Osteocyte (in vitro differentiated cells): ENCODE results near the gene EEF1A1. TPM values are rescaled to one million over a fixed set of nuclear protein-coding genes. Genes with fewer than 3 reads are reported as not detected.
A peak's percentile ranks its signal among the peaks of the same experiment; 100 is the strongest.
"Not testable (repeated sequence)": the region's sequence is repeated elsewhere in the genome, so short reads cannot be mapped to it uniquely, and the experiment has no call there.

Experiments
- DNase-seq: peaks from one replicate; pipeline ENCODE4 v3.0.0; 2021; ENCODE audit warnings: mixed read lengths; ENCODE audit not compliant: unreplicated experiment; ENCODE audit errors: extremely low spot score
- H3K27ac Mint-ChIP-seq: one replicate; pipeline ENCODE4 v1.8.0; 2021; ENCODE audit warnings: mild to moderate bottlenecking, mixed read lengths; ENCODE audit not compliant: unreplicated experiment
- H3K27me3 Mint-ChIP-seq: one replicate; pipeline ENCODE4 v1.8.0; 2021; ENCODE audit warnings: mixed read lengths; ENCODE audit not compliant: unreplicated experiment
- H3K36me3 Mint-ChIP-seq: one replicate; pipeline ENCODE4 v1.8.0; 2021; ENCODE audit warnings: mixed read lengths; ENCODE audit not compliant: unreplicated experiment
- H3K4me1 Mint-ChIP-seq: one replicate; pipeline ENCODE4 v1.8.0; 2021; ENCODE audit warnings: mixed read lengths; ENCODE audit not compliant: unreplicated experiment
- H3K4me3 Mint-ChIP-seq: one replicate; pipeline ENCODE4 v1.8.0; 2021; ENCODE audit warnings: mild to moderate bottlenecking, moderate library complexity, mixed read lengths; ENCODE audit not compliant: unreplicated experiment
- H3K9me3 Mint-ChIP-seq: one replicate; pipeline ENCODE4 v1.8.0; 2021; ENCODE audit warnings: mixed read lengths; ENCODE audit not compliant: unreplicated experiment
- long read RNA-seq: library from polyadenylated mRNA; unstranded; transcript quantifications from one replicate; pipeline ENCODE4 v2.0.0, GENCODE V29; 2021
- total RNA-seq: library from RNA; stranded (reverse); gene quantifications from 2 replicates; pipeline ENCODE4 v1.2.1, GENCODE V29; 2021
- TF ChIP-seq, protein P1 (sequence below): fragments of 200-600 bp; sonication (generic); IDR thresholded peaks from 2 replicates; pipeline ENCODE4 v1.5.0; 2021; ENCODE audit warnings: antibody characterized with exemption, mild to moderate bottlenecking, moderate library complexity

The EEF1A1 gene
- 10,441 and 10,582 TPM in 2 replicates for total RNA-seq
- long read RNA-seq, full-length matches to known transcripts, result 44,333 of 45,063 reads
- long read RNA-seq, partial matches to known transcripts, result 438 of 45,063 reads
- long read RNA-seq, other reads (novel, unspliced or antisense), result 292 of 45,063 reads

DNA sequence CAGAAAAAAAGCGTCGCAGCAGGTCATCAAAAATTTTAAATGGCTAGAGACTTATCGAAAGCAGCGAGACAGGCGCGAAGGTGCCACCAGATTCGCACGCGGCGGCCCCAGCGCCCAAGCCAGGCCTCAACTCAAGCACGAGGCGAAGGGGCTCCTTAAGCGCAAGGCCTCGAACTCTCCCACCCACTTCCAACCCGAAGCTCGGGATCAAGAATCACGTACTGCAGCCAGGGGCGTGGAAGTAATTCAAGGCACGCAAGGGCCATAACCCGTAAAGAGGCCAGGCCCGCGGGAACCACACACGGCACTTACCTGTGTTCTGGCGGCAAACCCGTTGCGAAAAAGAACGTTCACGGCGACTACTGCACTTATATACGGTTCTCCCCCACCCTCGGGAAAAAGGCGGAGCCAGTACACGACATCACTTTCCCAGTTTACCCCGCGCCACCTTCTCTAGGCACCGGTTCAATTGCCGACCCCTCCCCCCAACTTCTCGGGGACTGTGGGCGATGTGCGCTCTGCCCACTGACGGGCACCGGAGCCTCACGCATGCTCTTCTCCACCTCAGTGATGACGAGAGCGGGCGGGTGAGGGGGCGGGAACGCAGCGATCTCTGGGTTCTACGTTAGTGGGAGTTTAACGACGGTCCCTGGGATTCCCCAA is at the start of gene EEF1A1:
EEF1A1 (minus strand) TSS at position 345 of the 663 bp plus-strand sequence. CDS start 1,006 bp downstream, outside the sequence.
- H3K27ac Mint-ChIP-seq, result peak within 1 kb of the TSS; percentile 99
- H3K9me3 Mint-ChIP-seq, result no peaks in the 10 kb centered on the region
- peak; percentile 100 for DNase-seq
- no peaks in the 10 kb centered on the region for H3K27me3 Mint-ChIP-seq
- H3K36me3 Mint-ChIP-seq, result peaks cover 45% of the 10 kb centered on the region
- H3K4me3 Mint-ChIP-seq, result peak within 1 kb of the TSS; percentile 95
- H3K4me1 Mint-ChIP-seq, result peaks cover 49% of the 10 kb centered on the region
- TF ChIP-seq, protein P1, sequence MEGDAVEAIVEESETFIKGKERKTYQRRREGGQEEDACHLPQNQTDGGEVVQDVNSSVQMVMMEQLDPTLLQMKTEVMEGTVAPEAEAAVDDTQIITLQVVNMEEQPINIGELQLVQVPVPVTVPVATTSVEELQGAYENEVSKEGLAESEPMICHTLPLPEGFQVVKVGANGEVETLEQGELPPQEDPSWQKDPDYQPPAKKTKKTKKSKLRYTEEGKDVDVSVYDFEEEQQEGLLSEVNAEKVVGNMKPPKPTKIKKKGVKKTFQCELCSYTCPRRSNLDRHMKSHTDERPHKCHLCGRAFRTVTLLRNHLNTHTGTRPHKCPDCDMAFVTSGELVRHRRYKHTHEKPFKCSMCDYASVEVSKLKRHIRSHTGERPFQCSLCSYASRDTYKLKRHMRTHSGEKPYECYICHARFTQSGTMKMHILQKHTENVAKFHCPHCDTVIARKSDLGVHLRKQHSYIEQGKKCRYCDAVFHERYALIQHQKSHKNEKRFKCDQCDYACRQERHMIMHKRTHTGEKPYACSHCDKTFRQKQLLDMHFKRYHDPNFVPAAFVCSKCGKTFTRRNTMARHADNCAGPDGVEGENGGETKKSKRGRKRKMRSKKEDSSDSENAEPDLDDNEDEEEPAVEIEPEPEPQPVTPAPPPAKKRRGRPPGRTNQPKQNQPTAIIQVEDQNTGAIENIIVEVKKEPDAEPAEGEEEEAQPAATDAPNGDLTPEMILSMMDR, result no peak

DNA sequence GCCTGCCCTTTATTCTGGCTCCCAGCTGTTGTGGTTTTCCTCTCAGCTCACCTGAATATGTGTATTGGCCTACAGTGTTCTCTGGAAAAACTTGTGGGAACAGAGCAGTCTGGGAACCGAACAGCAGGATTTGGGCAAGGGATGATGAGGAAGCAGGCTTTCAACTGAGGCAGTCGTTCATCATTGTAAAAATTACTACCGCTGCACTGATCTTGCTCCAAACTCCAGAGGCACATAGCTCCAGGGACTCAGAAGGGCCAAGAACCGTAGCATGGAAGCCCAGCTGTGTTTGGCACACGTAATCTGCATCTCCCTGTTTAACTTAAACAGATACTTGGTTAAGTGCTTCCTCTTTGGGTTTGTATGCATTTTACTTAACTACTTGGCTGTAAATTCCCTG is 48.3 kb upstream of the EEF1A1 start:
- Mint-ChIP-seq H3K4me3 (no peak overlapping the region), H3K27ac (no peak overlapping the region), H3K4me1 (peaks cover 44% of the 10 kb centered on the region), H3K27me3 (no peaks in the 10 kb centered on the region), H3K36me3 (no peaks in the 10 kb centered on the region), H3K9me3 (no peaks in the 10 kb centered on the region)
- TF ChIP-seq, protein P1, result no peak
- DNase-seq, result no peak

DNA sequence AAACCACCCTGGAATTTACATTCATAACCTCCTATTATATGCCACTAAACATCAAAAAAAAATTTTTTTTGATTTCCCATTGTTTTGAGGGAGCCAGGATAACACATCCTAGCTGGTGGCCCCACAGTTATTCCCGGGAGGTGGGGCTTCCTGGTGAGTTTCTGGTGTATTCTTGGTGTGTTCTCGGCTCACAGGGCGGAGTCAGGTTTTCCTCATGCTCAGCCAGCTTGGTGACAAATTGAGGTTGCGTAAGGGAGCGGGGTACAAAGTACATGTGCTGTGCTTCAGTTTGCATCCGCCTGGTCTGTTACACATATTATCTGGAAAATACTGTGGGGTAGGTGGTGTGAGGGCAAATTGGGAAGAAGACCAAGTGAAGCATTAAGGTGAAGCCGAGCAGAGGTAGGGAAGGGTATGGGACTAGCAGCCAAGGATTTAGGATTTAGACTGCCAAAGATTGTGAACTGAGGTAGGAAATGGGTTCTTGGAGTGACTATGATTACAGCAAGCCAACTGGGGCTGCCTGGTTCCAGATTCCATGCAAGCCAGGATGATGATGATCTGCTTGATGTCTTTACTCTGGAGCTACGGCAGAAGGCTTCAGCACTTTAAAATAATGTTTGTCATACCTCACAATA is 46.2 kb upstream of the EEF1A1 start:
- DNase-seq, result no peak
- H3K36me3 Mint-ChIP-seq, result no peaks in the 10 kb centered on the region
- H3K4me3 Mint-ChIP-seq, result no peak overlapping the region
- no peaks in the 10 kb centered on the region for H3K27me3 Mint-ChIP-seq
- H3K9me3 Mint-ChIP-seq, result no peaks in the 10 kb centered on the region
- peak overlapping the region; percentile 87 for H3K27ac Mint-ChIP-seq
- H3K4me1 Mint-ChIP-seq, result peaks cover 46% of the 10 kb centered on the region
- TF ChIP-seq, protein P1, result no peak

DNA sequence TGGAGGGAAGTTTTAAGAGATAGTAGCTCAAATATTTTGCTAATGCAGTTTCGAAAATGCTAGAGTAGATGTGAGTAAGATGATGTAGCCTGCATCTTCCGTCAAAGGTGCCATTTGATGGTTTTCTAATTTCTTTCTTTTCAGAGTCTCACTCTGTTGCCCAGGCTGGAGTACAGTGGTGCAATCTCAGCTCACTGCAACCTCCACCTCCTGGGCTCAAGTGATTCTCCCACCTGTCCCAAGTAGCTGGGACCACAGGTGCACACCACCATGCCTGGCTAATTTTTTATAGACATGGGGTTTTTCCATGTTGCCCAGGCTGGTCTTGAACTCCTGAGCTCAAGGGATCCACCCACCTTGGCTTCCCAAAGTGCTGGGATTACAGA is 45.6 kb upstream of the EEF1A1 start:
- peak overlapping the region; percentile 87 for H3K27ac Mint-ChIP-seq

DNA sequence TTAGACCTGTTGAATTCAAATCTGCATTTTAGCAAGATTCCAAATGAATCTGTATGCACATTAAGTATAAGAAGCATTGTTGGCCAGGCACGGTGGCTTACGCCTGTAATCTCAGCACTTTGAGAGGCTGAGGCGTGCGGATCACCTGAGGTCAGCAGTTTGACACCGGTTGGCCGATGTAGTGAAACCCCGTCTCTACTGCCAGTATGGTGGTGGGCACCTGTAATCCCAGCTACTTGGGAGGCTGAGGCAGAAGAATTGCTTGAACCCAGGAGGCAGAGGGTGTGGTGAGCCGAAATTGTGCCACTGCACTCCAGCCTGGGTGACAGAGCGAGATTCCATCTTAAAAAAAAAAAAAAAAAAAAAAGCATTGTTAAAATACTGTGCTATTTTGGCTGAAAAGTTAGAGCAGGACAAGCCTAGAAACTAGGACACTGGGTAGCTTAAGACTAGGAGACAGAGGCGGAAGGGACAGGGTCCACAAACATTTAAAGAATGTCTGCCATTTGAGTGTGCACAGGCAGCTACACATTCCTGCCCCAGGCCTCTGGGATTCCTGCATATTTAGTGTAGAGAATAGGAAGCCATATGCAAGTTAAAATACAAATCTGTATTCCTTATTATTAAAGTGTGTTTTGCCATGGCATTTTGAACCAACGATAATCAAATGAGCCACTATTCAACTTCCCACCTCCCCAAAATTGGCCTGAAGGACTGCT is 45.1 kb upstream of the EEF1A1 start:
- TF ChIP-seq, protein P1, result no peak
- Mint-ChIP-seq H3K27ac (peak overlapping the region; percentile 87), H3K4me1 (peaks cover 47% of the 10 kb centered on the region), H3K27me3 (no peaks in the 10 kb centered on the region), H3K9me3 (no peaks in the 10 kb centered on the region), H3K36me3 (no peaks in the 10 kb centered on the region), H3K4me3 (no peak overlapping the region)
- no peak for DNase-seq

More for the DNA sequence above, 45.6 kb upstream of the EEF1A1 start:
- not testable (repeated sequence) for H3K4me3 Mint-ChIP-seq, H3K27me3 Mint-ChIP-seq, DNase-seq, H3K9me3 Mint-ChIP-seq, H3K36me3 Mint-ChIP-seq
- H3K4me1 Mint-ChIP-seq, result peaks cover 46% of the 10 kb centered on the region
